Erythroblast (primary cell): ENCODE data around the gene CYP11A1.

Source experiments
- DNase-seq, 2 experiments: peaks; one replicate each; lab custom pipeline; 2025; lab: John Stamatoyannopoulos, UW
- GATA1 ChIP-seq: IDR thresholded peaks from 2 replicates; pipeline ENCODE4 v1.6.1; 2011; ENCODE audit warnings: low read depth, mild to moderate bottlenecking, control low read depth, low read length, moderate library complexity
- POLR2A ChIP-seq: IDR thresholded peaks from 2 replicates; pipeline ENCODE4 v1.6.1; 2011; ENCODE audit warnings: mild to moderate bottlenecking, low read length

The CYP11A1 gene

DNA sequence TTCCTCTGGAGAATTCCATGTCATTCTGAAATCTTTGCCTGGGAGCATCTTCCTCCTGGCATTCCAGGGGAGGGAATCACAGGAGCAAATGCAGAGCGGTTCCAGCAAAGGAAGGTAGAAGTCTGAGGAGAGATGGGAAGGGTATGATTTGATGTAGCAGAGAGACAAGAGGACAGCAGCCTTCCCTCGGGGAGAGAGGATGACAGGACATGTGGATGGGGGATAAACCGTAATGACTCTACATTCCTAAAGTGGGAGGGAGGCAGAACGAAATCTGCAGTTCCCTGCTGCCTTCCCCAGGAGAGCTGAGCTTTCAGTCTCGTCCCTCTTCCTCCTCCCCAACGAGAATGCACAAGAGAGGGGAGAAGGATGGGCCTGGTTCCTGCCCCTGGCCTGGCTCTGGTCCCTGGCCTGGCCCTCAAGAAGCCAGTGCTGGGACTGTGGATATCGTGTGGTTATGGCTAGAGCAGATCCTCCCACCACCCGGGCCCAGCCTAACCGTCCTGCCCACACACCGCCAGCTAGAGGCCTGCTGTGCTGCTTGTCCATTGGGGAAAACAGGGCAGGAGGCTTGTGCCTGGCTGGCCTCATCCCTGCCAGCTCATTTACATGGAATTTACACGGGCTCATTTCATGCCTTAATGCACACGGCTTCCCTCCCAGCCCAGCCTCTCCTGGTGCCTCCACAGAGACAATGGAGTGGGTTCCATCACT lies 39.7 kb upstream of the CYP11A1 start:
- DNase-seq = no peak
- TF ChIP-seq GATA1 (no peak), POLR2A (no peak)

DNA sequence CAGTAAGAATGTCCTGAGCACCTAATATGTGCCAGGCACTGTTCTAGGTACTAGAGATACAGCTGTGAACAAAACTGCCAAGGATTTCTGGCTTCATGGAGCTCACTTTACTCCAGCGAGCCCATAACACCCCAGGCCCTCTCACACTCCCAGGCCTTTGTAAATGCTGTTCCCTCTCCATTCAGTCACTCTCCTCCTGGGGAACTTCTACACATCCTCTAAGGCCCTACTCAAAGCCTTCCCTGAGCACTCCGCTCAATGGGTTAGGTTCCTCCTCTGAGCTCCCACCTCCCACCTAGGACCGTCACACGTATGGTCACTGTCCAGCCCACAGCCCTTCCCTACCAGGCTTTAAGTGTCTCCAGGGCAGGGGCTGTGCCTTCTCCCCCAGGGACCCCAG lies 39.1 kb upstream of the CYP11A1 start:
- TF ChIP-seq GATA1 (no peak), POLR2A (no peak)
- no peak for DNase-seq

DNA sequence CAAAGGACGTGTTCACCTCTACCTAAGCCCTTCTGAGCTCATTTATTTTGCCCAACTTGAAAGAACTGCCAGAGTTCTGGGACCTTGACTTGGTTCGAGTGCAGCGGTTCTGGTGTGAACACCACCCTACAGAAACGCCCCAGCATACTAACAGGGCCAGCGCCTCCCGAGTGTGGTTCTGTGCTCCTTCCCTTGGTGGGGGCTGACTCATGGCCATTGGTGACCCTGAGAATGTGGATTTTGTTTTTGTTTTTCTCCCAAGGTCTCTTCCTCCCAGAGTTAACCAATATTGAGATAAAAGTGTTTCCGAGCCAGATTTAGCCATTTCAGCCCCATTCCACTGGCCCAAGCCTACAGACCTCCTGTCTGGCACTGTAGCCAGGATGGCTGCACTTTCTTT lies 38.4 kb upstream of the CYP11A1 start:
- TF ChIP-seq POLR2A = no peak
- TF ChIP-seq GATA1 = no peak
- DNase-seq = no peak

DNA sequence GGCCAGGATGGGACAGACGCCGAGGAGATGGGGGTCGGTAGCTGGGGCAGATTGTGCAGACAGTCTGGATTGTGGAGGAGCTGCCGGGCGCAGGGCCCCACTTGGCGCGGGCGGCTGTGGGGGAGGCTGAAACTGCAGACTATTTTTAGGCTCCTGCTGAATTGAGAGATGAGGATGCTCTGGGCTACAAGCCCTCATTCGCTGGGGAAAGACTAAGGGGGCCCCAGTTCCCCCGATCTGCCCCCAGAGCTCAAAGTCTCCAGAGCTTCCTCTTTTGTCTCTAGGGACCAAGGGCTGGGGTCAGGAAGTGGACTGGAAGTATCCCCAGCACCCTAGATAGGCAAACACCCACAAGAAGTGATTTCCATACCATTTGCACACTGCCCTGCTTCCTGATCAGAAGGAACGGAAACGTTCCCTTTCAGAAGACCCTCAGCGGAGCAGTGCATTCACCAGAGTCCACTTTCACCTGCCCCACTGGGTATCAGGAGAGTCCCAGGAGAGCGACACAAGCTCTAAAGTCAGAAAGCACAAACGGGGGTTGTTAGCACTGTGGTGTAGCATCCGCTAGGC lies 36.6 kb upstream of the CYP11A1 start:
- no peak for TF ChIP-seq GATA1
- TF ChIP-seq POLR2A = no peak
- no peak for DNase-seq

DNA sequence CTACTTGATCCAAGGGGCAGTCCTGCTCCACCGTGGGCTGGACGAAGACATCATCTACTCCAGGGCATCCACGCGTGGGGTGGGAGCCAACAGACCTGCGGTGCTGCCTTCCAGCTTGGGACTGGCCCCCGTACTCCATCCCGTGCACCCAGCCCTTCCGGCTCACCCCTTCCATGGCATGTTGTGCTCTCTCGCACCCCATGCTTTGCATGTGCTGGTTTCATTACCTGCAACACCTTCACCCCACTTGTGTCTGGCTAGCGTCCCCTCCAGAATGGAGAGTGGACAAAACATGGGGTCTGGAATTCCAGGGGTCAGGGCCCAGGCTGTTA lies 36.1 kb upstream of the CYP11A1 start:
- no peak for DNase-seq
- TF ChIP-seq GATA1 = no peak
- no peak for TF ChIP-seq POLR2A

DNA sequence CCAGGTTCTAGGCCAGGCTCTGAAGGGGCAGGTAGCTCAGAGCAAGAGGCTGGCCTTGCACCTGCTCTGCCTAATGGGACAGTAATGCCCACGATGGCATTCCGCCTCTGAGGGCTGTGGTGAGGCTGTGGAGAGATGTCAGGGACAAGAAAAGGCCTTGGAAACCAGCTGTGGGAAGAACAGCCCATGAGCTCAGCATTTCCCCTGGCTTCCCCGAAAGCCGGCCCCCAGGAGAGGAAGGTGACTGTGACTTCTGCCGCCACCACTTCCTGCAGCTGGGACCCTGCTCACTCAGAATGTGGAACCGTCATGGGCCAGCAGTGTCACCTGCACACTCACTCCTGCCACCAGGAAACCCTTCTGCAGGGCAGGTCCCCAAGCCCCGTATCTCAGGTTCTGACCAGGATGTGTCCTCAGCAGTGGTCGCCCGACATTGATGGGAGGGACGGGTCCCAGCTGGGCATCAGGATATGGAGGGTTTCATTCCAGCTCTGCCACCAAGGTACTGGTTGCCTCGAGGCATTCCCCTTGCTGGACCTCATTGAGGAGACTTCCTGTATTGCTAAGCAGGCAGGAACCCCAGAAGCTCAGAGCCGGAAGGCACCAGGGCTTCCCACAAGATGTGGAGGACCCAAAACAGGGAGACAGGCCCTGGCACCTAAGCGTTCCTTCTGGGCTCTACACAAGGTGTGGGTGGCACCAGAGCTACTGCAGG lies 35.6 kb upstream of the CYP11A1 start:
- DNase-seq = no peak

DNA sequence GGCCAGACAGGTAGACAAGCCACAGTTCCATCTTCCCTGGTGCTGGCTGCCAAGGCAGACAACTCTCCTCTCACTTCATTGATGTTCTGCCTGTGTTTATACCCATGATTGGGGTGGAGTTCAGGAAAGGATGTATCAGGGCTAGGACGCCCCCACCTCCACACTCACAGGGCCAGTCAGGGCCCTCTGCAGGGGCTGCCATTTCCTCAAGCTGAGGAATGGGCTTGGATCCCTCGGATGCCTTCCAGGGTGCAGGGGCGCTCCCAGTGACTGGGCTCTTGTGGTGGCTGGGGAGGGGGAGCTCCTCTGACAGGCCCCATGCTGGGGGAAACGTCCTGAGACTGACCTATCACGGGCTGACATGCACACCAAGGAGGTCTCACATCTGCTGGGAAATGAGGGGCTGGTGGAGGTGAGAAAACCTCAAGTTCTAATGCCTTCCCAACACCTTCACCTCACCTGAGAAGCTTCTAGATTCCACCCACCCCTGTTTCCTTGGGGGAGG lies 34.9 kb upstream of the CYP11A1 start:
- TF ChIP-seq POLR2A (no peak), GATA1 (no peak)
- no peak for DNase-seq

More for the DNA sequence above, 35.6 kb upstream of the CYP11A1 start:
- TF ChIP-seq POLR2A (no peak), GATA1 (no peak)

DNA sequence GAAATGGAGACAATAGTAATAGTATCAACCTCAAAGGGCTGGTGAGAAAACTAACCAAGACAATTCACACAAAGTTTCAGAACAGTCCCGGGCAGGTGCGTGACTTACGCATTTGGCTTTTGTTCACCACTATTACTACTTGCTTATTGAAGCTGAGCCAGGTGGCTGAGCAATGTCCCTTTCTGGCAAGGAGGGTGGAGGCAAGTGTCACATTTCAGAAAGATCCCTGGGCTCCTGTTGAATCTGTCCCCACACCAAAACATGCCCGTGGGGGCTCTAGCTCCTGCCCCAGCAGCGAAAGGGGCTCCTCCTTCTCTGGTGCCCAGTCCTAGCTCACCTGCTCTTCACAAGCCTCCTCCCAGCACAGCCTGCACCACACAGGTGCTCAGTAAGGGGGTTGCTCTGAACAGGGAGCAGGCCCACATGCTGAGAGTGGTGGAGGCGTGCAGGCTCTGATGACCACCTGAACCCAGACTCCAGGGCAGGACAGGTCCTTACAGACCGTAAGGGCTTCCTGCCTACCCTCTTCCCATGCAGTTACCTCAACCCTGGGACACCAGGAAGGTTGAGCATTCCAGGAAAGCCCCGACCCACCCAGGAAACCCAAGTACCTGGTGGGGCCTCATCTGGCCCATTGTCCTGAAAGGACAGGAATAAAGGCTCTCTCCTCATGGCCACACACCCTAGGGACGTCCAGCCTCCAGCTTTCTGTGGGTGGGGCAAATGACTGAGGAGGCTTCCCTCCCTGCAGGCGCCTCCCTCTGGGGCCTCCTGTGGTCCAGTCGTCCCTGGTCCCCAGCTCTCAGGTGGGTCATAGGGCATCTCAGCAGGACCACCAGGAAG lies 33.7 kb upstream of the CYP11A1 start:
- DNase-seq = peak; percentile 31 to 39
- peak; percentile 35 for TF ChIP-seq POLR2A
- no peak for TF ChIP-seq GATA1

DNA sequence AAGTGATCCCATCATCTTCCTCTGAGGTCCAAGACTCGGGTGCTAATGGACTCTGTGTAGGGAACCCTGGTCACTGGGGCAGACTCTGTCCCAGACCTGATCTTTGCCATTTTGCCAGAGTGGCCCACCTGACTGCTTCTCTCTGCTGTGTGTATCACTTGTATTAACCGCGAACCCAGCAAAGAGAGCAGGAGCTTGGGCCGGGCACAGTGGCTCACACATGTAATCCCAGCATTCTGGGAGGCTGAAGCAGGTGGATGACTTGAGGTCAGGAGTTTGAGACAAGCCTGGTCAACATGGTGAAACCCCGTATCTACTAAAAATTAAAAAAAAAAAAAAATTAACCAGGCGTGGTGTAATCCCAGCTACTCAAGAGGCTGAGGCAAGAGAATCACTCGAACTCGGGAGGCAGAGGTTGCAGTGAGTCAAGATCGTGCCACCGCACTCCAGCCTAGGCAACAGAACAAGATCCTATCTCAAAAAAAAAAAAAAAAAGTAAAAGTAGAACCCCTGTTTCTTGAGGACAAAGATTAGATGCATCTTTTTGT lies 32.9 kb upstream of the CYP11A1 start:
- TF ChIP-seq POLR2A (peak; percentile 18), GATA1 (no peak)

DNA sequence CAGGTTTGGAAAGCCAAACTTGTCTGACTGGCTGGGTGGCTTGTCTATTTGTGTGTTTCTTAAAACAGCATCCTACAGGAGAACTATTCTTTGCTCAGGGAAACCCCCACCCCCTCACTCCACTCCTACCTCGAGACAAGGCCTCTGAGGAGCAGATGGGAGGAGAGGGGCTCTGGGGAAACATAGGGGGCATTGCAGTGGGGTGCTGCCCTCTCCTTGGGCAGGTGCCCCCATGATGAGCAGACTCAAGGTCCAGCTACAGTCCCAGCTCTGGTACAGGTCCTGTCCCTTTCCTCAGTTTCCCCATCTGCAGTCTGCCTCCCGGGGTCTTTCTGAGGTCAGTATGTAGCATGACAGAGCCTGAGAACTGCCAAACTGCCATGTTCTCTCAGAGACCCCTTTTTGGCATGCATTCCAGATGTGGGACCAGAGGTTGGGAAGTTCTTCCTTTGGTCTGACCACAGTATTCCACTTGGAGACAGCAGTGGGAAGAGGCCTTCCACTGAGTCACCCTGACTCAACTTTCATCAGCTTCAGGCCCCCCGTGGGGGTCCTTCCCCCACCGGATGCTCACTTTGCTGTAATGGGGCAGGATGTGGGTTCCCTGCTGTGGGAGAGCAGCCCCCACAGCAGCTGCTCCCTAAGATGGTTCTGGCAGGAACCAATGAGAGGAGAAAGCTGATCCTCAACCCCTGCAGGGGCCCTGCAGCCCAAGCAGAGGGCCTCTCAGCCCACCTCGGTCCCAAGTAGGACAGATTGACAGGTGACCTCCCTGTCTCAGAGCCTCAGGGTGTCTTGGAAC lies 32.3 kb upstream of the CYP11A1 start:
- no peak for TF ChIP-seq GATA1
- no peak for TF ChIP-seq POLR2A
- DNase-seq = no peak

More for the DNA sequence above, 32.9 kb upstream of the CYP11A1 start:
- DNase-seq = peak; percentile 45 to 51

DNA sequence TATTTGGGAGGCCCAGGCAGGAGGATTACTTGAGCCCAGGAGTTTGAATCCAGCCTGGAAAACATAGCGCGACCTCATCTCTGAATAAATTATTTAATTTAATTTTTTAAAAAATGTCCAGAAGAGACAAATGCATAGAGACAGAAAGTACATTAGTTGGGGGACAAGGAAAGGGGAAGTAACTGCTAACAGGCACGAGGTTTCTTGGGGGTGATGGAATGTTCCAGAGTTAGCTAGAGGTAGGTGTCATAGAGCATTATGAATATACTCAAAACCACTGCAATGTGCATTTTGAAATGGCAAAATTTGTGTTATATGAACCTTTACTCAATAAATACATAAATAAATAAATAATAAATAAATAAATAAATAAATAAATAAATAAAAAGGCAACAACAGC lies 31.7 kb upstream of the CYP11A1 start:
- no peak for DNase-seq
- TF ChIP-seq GATA1 (no peak), POLR2A (no peak)

DNA sequence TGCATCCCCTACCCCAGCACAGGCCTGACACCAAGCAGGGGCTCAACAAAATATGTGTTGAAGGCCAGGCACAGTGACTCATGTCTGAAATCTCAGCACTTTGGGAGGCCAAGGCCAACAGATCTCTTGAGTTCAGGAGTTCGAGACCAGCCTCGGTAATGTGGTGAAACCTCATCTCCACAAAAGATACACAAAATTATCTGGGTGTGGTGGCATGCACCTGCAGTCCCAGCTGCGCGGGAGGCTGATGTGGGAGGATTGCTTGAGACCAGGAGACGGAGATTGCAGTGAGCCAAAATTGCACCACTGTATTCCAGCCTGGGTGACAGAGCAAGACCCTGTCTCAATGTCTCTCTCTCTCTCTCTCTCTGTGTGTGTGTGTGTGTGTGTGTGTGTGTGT lies 30.7 kb upstream of the CYP11A1 start:
- TF ChIP-seq POLR2A (no peak), GATA1 (no peak)
- peak in 1 of 2 experiments; percentile 41 for DNase-seq
